Kidney tubule cell (primary cell): ENCODE data around the gene GORASP2.

Experiments used
- DNase-seq: peaks from one replicate; pipeline ENCODE4 v3.0.0-alpha.2; 2018; ENCODE audit warnings: low spot score

The GORASP2 gene

GRCh38 chr2:170966648-170967396 is 37.8 kb downstream of the GORASP2 start:
- no peak for DNase-seq

- no peak for DNase-seq
These were observed 38.5 kb downstream of the GORASP2 start for GRCh38 chr2:170967553-170967952.

- no peak for DNase-seq
These were observed 39.4 kb downstream of the GORASP2 start for GRCh38 chr2:170968205-170969003.

GRCh38 chr2:170969030-170969429 is 40.0 kb downstream of the GORASP2 start:
- no peak for DNase-seq

GRCh38 chr2:170969872-170970496 is 40.9 kb downstream of the GORASP2 start:
- no peak for DNase-seq

- DNase-seq, result no peak
These were observed 42.0 kb downstream of the GORASP2 start for GRCh38 chr2:170971071-170971470.

GRCh38 chr2:170972296-170973224 is 43.5 kb downstream of the GORASP2 start:
- DNase-seq, result peak; percentile 15

- no peak for DNase-seq
These were observed 44.1 kb downstream of the GORASP2 start for GRCh38 chr2:170973225-170973491.

- DNase-seq, result peak; percentile 92
These were observed 44.6 kb downstream of the GORASP2 start for GRCh38 chr2:170973492-170974303.

GRCh38 chr2:170974304-170974993 is 45.4 kb downstream of the GORASP2 start:
- peak; percentile 33 for DNase-seq

GRCh38 chr2:170975127-170975942 is 46.3 kb downstream of the GORASP2 start:
- no peak for DNase-seq

GRCh38 chr2:170975943-170976270 is 46.9 kb downstream of the GORASP2 start:
- no peak for DNase-seq

- DNase-seq, result no peak
These were observed 55.0 kb downstream of the GORASP2 start for GRCh38 chr2:170984079-170984478.

- no peak for DNase-seq
These were observed 56.4 kb downstream of the GORASP2 start for GRCh38 chr2:170985407-170985806.

- no peak for DNase-seq
These were observed 57.7 kb downstream of the GORASP2 start for GRCh38 chr2:170986566-170987258.

- DNase-seq, result no peak
These were observed 62.5 kb downstream of the GORASP2 start for GRCh38 chr2:170991398-170992182.

GRCh38 chr2:170996316-170996715 is 67.3 kb downstream of the GORASP2 start:
- no peak for DNase-seq

GRCh38 chr2:170997893-170998597 is 69.0 kb downstream of the GORASP2 start:
- DNase-seq, result no peak
